Stimulated activated CD8-positive, alpha-beta memory T cell treated with anti-CD3 and anti-CD28 coated beads, Interleukin-7, amount 100 ng/mL, for 4 hours (primary cell): Measurements from ENCODE around the gene CIC.
"Not testable (repeated sequence)": the region's sequence is repeated elsewhere in the genome, so short reads cannot be mapped to it uniquely, and the experiment has no call there.

Experiments
- DNase-seq, 2 donors: peaks; one replicate each; pipeline ENCODE4 v3.0.0-alpha.2; 2020; ENCODE audit warnings: low read depth in 2 of 2

The CIC gene

DNA sequence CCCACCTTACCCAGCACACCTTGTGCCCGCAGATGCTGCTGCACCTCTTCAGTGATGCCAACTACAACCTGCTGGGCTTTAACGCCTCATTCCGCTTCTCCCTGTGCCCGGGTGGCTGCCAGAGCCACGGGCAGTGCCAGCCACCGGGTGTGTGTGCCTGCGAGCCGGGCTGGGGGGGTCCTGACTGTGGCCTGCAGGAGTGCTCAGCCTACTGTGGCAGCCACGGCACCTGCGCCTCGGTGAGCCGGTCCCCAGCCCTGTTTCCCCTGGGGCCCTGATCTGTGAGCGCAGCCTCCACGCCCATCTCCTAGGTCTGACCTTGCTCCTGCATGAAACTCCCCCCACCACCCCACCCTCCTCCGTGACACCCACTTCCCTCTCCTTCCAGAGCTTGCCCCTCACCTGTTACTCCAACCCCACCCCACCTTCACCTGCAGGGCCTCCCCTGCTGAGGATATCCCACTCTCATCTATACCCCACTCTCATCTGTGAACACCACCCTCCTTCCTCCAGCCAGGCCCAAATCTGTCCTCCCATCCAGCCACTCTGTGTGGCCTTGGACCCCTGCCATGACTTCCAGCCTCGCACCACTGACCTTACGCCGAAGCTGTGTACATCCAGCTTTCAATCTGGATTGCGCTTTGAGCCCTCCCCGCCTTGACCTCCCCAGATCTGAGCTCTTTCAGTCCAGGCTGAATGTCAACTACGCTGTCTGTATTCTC, 65.1 kb downstream of the CIC start:
- no peak for DNase-seq

- no peak for DNase-seq
These were observed 65.8 kb downstream of the CIC start for GRCh38 chr19:42334697-42335373.

GRCh38 chr19:42335374-42335936, 66.4 kb downstream of the CIC start:
- no peak for DNase-seq

DNA sequence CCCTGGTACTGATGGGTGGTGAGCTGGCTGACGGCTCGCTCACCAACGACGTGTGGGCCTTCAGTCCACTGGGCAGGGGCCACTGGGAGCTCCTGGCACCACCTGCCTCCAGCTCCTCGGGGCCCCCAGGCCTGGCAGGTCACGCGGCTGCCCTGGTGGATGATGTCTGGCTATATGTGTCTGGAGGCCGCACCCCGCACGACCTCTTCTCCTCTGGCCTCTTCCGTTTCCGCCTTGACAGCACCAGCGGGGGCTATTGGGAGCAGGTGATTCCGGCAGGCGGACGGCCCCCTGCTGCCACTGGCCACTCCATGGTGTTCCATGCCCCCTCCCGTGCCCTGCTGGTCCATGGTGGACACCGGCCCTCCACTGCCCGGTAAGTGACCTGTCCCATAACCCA, 66.9 kb downstream of the CIC start:
- no peak for DNase-seq

DNA sequence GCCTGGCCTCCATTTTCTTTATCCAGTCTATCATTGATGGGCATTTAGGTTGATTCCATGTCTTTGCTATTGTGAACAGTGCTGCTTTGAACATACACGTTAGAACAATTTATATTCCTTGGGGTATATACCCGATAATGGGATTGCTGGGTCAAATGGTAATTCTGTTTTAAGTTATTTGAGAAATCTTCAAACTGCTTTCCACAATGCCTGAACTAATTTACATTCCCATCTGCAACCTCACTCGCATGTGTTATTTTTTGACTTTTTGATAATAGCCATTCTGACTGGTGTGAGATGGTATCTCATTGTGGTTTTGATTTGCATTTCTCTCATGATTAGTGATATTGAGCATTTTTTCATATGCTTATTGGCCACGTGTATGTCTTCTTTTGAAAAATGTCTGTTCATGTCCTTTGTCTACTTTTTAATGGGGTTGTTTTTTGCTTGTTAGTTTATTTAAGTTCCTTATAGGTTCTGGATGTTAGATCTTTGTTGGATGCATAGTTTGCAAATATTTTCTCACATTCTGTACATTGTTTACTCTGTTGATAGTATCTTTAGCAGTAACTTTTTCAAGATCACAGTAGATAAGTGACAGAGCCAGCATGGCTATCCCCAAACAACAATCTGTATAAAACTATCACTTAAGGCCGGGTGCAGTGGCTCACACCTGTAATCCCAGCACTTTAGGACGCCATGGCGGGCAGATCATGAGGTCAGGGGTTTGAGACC, 70.2 kb downstream of the CIC start:
- DNase-seq = not testable (repeated sequence)

GRCh38 chr19:42339922-42340321, 70.9 kb downstream of the CIC start:
- not testable (repeated sequence) for DNase-seq

- DNase-seq = no peak
These were observed 74.5 kb downstream of the CIC start for GRCh38 chr19:42343344-42344110.

GRCh38 chr19:42344336-42344893, 75.4 kb downstream of the CIC start:
- DNase-seq = no peak
